SHP77 (cell line): ENCODE data around the gene RIPK3.

ENCODE experiments used
- DNase-seq, 2 experiments: peaks; one replicate each; lab custom pipeline; 2025; lab: John Stamatoyannopoulos, UW

The RIPK3 gene

GRCh38 chr14:24300326-24300980, 39.3 kb downstream of the RIPK3 start:
- DNase-seq: no peak

DNA sequence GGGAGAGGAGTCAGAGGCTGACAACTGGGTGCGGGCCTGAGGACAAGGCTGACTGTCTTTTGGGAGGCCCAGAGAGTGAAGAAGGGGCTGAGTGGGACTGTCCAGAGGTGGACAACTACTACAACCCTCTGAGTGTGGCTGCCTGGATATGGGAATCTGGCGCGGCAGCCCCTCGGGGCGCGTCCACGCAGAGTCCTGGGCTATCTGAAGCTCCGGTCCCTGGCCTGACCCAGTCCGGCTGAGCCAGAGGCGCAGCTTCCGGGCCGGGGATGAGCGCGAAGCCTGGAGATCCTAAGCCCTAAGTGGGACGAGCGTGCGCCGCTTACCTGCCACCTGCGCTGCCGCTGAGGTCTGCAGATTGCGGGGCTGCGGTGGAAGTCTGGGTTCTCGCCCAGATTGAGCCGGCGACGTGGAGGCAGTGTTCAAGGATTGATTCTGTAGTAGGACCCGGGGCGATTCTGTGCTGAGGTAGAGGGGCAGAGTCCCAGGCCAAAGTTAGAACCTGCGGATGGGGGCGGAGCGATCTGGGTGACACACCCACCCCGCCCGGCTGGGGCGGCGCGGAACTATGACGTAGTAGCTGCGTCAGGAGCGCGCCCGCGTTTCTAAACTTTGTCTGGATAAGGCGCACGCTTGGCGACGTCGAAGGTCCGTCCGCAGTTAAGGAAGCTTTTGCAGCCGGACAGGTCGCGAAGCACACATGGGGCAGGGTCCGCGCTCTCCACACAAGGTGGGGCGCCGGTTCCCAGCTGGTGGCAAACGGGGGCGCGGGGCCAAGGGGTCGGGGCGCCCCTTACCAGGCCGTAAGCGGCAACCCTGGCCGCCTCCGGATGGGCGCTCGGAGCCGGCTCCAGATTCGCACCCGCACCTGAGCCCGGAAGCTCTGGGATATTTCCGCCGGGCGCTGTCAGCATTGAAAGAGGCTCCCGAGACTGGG, 40.3 kb downstream of the RIPK3 start, which contains the start of the genes DHRS1 and NOP9:
TSS of gene DHRS1 (minus strand) at position 526 of the 937 bp plus-strand sequence. CDS start 674 bp downstream, outside the sequence.
TSS of gene NOP9 (plus strand) at position 596 of the 937 bp plus-strand sequence. CDS start at position 701, 105 bp downstream.
- peak; percentile 77 to 80 for DNase-seq

GRCh38 chr14:24298892-24299254, 40.9 kb downstream of the RIPK3 start:
- peak; percentile 9 to 31 for DNase-seq

- DNase-seq: peak; percentile 43 to 47
Measured at GRCh38 chr14:24297190-24297964, 42.4 kb downstream of the RIPK3 start.

DNA sequence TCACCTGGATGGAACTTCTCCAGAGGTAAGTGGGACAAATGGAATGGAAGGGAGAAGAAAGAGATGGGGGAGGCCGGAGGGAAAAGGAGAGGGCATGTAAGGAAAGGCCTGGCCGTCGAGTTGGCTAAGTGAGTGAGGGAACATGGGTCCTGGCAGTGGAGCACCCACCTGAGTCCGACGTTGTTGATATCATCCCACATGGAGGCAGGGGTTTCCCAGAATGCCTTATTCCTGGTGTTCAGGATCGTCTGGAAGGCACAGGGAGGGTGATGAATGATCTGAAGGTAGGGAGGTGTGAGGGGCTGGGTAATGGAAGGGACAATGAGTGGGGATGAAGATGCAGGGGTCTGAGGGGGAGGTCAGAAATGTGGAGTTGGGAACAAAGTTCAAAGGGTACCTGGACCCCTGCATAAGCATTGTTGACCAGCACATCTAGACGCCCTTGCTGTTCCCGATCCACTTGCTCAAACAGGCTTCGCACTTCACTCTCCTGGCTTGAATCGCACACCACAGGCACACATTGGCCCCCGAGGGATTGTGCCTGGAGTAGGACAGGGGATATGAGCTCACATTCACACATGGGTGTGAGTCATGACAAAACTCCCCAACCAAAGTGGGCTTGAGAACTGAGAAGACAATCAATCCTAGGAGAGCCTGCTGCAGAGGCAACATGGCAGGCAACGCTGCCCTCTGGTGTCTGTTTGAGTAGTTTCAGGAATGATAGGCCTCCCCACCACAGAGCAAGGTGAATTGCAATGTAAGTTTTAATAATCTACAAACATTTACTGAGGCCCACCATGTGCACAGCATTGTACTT, 43.2 kb downstream of the RIPK3 start:
- peak; percentile 71 to 75 for DNase-seq

DNA sequence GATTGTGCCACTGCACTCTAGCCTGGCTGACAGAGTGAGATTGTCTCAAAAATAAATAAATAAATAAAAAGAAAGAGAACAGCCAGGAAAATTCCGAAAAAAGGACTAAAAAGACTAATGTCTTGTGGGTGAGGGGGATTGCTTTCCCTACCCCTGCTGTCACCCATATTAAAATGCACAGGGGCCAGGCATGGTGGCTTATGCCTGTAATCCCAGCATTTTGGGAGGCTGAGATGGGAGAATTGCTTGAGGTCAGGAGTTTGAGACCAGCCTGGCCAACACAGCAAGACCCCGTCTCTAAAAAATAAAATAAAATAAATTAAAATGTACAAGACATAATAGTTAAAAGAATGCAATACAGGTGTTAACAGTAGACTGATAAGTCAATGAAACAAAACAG, 46.3 kb downstream of the RIPK3 start:
- DNase-seq: no peak

DNA sequence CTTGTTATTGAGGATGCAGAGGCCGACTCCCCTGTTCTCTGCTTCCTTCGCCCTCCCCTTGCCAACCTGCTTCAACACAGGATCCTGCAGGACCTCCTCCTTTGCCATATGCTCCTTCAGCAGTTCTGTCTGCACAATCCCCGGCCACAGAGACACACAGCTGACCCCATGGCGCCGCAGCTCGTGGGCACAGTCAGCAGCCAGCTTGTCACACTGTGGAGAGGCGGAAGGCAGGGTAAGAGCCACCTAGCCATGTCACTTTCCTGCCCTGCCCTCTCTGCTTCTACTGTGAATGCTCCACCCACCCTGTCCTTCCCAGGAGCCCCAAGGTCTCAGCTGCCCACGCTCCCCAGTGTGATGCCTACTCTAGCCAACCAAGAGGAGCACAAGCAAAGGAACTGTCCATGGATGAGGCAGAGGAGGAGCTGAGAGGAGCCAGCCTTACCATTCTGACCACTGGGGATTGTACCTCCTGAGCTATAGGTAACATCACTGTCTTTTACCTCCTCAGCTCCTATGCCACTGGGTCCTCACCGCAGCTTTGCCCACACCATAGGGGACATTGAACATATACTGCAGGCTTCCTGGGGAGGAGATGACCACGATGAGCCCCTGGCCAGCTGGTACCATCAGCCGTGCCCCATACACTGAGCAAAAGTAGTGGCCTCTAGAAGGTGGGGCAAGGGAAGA, 47.5 kb downstream of the RIPK3 start:
- no peak for DNase-seq

DNA sequence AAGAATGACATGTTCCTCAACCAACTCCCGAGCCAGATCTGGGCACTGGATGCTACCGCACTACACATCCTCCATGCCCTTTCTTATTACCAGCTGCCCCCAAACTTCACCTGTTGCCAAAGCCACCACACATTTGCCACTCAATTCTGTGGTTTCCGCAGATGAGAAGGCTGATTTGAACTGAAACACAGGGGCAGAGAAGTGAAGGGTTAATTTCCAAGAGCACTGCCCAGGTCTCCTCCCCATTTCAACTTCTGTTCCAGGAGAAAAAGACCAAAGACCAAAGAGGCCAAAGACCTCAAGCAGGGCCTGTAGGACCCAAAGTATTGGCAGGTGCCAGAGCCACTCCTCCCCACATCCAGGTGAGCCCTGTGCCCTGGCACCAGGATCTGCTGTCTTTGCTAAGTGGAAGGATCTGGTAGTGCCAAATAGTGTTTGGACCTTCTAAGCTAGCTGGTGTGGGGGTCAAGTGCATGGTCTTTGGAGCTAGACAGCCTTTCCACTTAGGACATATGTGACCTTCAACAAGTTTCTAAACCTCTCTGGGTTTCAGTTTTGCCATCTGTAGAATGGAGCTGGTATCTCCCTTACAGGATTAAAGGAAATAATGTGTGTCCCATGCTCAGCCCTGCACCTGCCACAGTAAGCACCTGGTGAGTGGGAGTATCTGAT, 48.2 kb downstream of the RIPK3 start:
- no peak for DNase-seq

GRCh38 chr14:24290746-24291145, 49.0 kb downstream of the RIPK3 start:
- no peak for DNase-seq

GRCh38 chr14:24289649-24290280, 50.0 kb downstream of the RIPK3 start:
- DNase-seq: no peak

GRCh38 chr14:24286996-24287395, 52.8 kb downstream of the RIPK3 start:
- DNase-seq: no peak
